Activated CD4-positive, CD25-positive, alpha-beta regulatory T cell (primary cell): ENCODE measurements around the gene HOXA1.

Experiments used
- DNase-seq, 4 experiments: peaks; one replicate each; lab custom pipeline; 2025; lab: John Stamatoyannopoulos, UW

HOXA1 gene

DNA sequence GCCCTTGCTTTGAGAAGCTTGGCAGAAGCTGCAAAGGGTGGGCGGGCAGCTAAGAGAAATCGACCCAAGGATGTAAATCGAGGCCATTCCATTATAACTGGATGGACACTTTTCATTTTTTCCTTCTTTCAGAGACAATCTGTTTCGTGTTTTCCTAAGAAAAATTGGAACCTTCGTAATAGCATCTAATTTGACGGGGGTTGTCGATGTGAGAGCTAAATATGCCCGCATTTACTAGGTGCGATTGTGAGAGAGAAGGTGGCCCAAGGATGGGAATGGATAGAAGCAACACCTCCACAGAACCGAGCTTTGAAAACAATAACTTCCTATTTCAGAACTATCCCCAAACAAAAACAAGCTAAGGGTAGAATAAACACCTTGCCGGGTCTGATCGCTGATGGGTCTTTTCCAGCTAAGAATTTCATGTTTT, 35.6 kb upstream of the HOXA1 start:
- DNase-seq = no peak

DNA sequence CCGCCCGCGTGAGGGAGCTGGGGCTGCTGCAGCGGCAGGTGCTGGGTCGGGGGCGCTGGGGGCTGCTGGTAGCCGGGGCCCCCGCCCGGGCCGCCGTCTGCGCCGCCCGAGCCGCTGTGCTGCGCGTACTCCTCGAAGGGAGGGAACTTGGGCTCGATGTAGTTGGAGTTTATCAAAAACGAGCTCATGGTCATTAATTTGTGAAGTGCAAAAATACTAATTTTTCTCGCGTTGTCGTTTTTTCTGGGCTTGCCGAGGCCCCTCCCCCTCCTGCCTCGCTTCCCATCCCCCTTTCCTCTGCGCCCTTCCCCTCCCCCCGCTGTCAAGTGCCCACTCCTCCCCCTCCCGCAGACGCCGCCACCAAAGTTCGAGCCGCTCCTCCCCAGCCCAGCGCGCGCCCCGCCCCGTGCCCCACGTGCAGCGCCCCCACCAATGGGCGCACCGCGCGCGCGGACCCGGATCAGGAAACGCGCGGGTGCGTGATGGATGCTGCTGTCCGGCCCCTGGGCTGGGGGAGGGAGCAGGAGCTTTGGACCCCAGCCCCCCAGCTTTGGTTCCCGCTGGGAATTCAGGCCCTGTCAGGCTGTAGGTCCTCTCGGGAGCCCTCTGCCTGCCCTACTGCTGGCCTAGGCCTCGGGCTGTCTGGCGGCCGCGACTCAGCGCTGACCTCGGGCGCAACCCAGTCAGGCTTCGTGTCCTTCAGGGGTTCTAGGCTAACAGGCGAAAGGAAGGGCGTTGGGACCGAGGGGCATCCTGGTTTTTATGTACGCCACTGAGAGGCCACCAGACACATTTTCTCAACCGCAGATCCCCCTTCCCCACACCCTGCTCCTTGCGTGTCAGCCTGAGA, 35.0 kb upstream of the HOXA1 start, which contains the start of gene HOXA4:
Gene HOXA4, minus strand, starts transcription at position 218 of the 850 bp plus-strand sequence. Its CDS starts 24 bp downstream, at position 194.
- peak; percentile 46 to 68 (median 56) for DNase-seq

DNA sequence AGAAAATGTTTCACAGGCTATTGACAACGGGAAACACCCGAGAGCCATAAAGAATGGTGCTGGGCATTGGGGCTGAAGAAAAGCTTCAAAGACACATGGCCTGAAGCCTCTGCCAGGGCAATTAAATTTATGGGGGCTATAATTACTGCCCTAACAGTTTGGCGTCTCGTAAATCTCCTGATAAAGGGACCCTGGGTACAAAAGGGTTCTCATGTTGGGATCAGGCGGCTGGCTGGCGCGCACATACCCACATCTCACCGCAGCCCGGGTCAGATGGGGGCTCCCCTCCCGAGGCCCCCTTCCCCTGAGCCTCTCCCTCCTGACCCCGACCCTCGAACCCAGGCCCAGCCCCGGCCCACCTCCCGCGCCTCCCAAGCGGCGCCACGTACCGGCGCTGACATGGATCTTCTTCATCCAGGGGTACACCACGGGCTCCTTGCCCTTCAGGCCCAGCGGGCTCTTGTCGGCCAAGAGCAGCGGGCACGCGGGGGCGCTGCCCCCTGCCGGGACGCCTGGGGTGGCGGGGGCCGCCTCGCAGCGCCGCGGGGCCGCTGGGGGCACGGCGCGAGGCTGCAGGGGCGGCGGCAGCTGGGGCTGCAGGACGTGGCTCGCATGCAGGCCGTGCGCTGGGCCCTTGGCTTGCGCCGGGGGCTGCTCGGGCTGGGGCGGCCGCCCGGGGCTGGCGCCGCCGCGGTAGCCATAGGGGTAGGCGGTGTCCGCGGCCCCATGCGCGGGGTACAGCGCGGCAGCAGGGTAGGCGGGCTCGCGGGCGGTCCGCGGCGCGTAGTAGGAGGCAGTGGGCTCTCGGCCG, 34.1 kb upstream of the HOXA1 start:
- DNase-seq = no peak

DNA sequence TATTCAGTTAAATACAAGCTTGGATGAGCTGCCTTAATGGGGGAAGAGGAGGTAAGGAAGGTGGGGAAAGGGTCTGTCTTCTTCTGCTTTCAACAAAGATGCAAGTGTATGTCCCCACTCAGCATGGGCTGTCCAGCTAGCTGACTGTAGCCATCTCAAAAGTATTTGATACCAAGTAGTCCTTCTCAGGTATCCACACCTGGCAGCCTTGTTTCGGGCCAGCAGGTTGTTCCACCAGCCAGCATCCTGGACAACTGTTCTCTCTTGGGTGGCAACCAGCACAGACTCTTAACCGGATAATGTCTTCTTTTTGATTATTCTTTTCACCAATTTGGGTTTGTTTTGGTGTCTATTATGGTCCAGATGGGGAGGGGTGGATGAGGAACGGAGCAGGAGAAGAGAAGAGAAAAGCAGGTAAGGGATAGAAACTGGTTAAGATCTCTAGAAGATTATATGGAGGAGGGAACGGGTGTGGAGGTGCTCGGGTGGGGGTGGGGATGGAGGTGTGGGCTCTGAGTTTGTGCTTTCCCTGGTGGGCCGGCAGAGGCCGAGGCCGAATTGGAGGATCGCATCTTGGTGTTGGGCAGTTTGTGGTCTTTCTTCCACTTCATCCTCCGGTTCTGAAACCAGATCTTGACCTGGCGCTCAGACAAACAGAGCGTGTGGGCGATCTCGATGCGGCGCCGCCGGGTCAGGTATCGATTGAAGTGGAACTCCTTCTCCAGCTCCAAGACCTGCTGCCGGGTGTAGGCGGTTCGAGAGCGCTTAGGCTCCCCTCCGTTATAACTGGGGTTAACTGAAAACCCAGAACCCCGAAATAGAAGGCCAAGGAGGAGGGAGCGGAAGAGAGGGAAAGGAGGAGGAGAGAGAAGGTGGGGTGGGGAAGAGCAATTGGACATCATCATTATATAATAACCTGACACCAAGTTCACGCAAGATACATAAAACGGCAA, 33.3 kb upstream of the HOXA1 start:
- no peak for DNase-seq

DNA sequence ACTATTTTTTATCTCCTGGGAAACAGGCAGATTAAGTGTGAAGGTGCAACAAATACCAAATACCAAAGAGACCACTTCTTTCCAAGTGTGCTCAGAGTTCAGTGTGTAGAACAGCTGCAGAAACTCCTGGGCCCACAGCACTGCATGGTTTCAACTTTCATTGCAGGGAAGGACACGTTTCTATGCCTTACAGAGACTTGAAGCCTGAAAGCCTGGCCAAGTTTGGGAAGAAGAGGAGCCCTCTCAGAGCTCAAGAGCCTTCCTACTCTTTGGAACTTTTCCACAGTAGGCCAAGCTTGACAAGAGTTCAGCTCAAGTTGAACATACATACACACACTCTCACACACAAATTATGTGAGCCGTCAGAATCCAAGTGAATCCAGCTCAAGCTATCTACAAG, 32.2 kb upstream of the HOXA1 start:
- no peak for DNase-seq

DNA sequence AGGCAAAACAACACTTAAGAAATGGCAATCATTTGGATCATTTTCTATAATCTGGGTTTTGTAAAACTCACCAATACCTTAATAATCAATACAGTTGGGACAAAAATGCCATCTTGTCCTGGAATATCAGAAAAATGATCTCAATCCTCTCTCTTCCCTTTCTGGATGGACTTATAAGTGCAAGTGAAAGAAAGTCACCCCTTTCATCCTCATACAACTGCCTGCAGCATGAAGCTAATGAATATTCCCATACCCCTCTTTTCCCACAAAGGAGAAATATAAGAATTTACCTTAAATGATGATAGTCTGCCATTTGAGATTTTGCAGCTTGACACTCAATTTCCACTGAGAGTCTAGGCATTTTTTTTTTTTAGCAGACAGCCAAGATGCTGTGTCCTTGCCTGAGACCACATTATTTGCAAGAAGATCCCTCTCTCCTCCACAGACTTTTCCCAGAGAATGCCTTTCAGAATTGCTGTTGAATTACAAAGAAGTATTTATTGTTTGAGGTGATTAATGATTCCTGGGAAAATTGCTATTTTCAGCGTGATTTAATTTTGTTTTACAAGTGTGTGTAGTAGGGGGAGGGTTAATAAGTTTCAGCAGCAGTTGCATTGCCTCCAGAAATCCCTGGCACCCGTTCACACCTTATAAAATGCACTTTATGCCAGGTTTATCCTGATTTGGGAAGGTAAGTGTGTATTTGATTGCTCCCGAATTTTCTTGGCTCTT, 31.0 kb upstream of the HOXA1 start:
- DNase-seq = no peak

DNA sequence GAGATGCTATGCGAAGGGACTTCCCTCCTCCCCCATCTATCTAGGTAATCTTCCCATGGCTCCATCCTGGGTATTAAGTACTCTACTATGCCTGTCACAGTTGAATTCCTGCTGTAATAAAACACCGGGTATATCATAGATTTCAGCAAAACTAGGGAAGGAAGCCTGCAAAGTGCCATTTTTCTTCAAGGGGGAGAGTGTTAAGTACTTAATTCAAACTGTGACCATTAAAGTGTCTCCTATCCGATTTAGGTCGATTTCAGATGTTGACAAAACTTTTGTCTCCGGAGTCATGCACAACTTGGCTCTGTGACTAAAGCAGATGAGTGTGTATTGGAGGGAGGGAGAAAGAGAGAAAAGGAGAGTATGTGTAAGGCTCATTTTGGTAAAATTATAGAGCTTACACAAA, 30.2 kb upstream of the HOXA1 start:
- DNase-seq = no peak

DNA sequence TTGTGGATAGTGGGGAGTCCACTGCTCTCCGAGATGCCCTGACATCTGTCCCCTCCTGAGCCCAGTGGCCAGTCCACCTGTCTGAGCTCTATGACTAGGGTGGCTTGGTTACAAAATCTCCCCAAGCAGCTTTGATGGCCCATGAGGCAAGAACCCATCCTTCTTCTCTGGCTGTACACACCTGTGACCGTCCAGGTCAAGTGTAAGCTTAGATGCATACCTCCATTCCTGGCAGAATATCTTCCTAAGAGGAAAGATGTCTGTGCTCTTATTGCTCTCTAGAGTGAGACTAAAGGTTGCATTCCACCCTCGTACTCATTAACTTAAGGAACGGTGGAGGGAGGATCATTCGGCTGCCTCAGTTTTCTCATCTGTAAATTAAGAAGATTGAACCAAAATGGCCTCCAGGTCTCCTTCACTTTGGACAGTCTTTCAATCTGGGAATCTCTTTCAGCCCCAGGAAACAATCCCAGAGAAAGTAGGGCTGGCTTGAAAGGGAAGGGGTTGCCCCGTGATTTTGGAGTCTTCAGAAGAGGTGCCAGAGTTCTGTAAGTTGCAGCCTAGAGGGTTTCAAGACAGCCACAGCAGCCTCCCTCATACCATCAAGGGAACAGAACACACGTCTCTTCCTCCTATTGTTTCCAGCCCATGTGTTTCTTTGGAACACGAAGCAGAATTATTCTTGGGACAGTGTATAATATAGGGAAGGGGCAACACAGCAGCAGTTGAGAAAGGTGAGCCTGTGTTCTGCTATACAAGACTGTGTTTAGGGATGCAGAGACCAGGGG, 29.3 kb upstream of the HOXA1 start:
- no peak for DNase-seq

DNA sequence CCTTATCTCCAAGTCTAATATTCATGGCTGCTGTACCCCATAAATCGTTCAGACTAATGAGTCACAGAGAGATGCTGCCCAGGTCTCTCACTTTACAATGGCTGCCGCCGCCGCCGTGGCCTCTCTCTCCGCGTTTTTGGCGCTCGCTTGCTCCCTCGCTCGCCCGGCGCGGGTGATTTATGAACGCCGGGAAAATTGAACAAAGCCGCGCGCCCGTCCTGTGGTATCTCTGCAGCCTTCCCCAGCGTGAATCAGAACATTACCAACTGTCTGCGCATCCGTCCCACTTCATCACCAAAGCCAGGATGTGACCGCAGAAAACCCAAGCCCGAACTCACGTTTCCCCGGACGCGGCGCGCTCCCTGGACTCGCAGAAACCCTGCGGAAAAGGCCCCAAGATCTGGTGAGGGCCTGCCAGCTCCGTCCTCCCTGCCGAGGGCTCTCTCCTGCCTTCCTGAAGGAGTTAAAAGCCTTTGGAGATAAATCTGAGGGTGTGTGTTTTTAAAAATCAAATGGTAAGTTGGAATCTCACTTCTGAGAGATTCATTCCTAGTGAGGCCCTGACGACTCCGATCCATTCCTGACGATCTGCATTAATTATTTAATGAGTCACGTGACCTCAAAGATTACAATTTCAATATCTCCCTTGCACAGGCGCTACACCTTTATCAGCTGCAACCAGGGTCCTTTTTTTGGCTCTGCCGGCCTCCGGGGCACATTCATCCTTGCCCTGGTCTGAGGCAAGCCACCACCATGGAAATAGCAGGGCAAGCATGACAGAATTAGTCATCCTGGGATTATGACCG, 28.5 kb upstream of the HOXA1 start:
- DNase-seq = no peak

DNA sequence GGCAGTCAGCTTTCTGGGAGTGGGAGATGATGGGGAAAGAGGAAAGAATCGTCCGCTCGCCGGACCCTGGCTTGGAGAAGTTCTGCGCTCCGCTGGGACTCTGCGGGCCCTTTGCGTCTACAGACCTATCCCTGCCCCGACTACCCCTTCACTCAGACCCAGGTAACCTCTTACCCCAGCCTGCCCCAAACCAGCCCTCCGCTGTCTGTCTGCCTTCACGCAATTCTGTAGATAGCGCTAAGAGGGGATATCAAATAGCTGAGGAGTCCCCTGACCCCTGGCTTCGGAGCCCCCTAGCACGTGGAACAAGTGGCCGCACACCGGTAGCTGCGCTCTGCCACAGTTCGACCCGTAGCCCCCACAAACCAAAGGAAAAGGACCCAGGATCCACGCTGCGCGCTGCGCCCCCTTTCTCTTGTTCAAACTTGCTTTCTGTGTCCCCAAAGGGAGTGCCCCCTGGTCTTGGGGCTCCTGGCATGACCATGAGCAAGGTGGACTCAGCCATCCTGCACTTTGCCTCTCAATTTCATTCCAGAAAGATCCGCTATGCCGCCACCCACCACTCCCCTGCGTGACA, 27.8 kb upstream of the HOXA1 start:
- no peak for DNase-seq

DNA sequence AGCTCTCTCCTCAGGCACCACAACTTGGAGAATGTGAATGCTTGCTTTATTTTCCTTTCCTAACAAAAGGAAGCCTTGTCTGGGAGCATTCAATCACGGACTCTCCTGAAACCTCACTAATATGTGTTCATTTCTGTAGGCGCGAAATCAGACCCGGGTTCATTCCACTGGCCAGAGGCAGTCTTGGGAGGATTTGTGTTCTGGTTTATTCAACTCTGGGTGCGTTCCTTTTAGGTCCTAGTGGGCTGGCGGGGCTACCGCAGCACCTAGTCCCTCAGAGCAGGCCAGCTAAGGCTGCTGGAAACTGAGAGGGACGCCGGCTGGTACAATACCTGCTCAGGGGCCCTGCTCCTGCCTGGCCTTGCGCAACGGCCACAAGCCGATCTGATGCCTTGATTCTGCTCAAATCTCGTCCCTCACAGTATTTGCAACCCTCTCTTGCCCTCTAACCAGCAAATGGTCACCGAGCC, 27.2 kb upstream of the HOXA1 start:
- no peak for DNase-seq

DNA sequence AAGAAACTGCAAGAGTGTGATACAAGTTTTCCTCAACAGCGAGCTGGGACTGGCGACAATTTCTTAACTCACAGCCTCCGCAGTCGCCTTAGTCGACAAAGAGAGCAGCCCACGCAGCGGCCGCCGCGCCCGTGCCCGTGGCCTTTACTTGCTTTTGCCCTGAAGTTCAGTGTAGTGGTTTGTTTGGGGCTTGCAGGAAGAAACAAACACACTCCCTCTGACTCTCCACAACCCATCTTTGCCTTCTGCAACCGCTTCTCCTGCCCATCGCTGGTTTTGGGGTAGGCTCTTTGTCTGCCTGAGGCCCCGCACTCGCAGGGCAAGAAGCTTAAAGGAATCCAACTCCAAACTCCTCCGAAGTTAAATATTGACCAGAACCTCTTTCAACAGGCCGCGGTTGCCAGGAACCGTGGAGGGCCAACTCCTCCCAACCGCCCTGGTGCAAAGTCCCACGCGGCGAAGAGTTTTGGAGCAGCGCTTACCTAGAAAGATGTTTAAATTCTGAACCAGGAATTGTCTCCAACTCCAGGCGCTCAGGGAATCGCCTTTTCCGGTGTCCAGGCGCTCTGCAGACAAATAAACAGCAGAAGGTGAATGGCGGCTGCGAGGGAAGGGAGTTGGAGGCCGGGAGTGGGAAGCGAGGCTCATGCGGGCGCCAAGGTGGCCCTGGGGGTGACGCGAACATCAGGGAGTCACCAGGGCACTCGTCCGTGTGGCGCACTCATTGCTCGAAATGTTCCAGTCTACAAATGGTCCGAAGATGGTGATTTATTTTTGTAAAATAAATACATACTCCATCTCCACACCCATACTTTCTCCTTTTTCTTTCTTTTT, 26.5 kb upstream of the HOXA1 start:
- no peak for DNase-seq

DNA sequence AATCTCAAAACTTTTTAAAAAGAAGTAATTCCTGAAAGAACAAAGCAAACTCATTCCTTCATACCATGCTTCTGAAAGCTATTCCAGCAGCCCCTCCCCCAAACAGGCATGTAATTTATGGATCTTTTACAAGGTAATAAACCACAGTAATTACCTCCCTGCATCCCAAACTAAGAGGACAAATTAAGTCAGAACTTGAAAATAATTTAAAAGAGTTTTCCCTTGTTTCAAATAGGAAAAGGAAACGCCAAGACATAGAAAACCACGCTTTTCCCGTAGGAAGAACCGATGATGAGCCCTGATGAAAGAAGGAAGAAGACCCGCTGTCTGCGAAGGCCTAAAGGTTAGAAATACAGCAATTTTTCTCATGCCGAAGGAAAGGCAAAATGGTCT, 25.9 kb upstream of the HOXA1 start:
- no peak for DNase-seq

DNA sequence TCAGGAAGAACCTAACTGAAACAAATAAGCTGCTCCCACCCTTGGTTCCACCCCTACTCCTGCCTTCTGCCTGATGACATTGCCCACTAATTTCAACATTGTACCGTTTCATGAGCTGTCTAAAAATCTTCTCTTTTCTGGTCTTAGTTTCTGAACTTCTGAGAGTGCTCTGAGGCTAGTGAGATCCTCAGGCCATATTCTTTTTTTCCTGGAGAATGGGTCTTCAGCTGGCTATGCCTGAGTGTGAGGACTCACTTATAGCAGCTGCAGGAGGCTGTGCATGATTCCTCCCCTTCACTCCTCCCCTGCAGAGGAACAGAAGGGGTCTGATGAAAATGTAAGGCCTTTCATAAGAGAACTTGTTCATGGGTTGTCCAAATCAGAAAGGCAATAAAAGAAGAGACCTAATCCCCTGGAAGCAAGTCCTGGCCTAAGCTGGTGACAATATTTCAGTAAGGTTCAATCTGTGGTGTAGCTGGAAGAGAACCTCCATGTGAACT, 23.7 kb upstream of the HOXA1 start:
- no peak for DNase-seq

DNA sequence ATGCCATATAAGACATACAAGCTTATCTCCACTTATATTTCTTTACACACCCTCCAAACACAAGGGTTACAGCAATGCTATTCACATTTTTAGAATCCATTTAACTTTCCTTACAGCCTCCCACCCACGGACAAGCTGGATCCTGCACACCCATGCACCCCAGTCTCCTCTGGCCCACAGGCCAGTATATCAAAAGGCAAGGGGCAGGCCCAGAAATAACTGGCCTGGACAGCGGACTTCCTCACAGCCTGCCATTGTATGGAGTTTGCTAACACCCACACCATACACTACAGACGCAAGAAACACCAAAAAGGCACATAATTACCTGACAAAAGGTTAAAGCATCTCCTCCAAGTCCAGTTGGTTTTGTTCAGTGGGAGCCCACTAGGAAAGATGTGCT, 22.8 kb upstream of the HOXA1 start:
- no peak for DNase-seq

DNA sequence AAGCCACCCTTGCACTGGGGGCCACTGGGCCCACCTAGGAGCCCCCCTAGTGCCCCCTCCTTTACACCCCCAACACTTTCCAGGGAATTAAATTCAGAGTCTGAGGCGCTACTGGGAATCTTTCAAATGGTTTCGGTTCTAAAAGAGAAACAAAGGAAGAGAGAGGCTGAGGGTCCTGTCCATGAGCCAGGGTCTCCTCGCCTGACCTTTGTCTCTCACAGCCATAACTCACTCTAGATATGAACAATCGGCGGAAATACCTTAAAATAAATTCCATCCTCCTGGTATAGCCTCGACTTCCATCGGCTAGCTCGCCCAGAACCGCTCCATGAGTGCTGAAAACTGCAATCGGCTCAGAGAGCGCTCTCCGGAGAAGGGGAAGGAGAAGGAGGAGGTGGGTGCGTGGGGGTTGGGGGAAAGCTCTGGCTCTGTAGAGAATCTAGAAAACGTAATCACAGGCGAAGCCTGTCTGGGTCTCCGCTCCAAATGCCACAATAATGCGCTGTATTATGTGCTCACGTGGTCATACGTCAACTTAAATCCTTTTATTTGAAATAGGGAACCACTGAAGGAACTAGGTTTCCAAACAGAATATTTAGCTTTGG, 22.2 kb upstream of the HOXA1 start:
- DNase-seq = no peak
